Measurements from ENCODE around the gene EXT2. TPM values are rescaled to one million over a fixed set of nuclear protein-coding genes. Genes with fewer than 3 reads are reported as not detected.

EXT2 gene
- total RNA-seq, 1 donor from 2014 or later = 78.6 TPM

DNA sequence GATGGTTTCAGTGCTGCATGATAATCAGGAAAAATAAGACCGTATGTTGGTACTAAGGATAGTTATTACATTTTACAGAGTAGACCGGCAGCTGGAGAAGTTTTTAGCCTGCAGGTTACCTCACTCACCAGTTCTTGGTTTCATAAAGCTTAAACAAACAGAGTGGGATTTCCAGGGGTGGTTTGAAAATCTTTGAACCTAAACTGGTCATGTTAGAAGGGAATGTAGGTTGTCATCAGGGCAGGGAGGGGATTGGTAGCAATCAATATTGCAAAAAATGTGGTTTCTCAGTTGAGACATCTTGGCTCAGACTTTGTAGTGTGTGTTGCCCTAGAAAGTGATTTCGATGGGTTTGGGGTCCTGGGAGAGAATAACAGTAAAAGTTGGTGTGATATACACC is 17.5 kb downstream of the EXT2 start:
- Histone ChIP-seq H3K4me3 (no peak overlapping the region), H3K27ac (no peak overlapping the region), H3K9me3 (no peaks in the 10 kb centered on the region), H3K27me3 (no peaks in the 10 kb centered on the region), H3K4me1 (no peaks in the 10 kb centered on the region), H3K36me3 (peaks cover 0 to 46% of the 10 kb centered on the region in 2 donors)
- intact Hi-C loops (cut with DNase I) = no loop called here
- DNase-seq (ENCODE audit: extremely low spot score in 2 of 2) = no peak
- TF ChIP-seq CTCF (IDR thresholded peaks at IDR 0.05) (no peak), POLR2AphosphoS5 (IDR thresholded peaks at IDR 0.05; ENCODE audit: insufficient read depth in 1 of 2, low read depth in 1 of 2) (no peak), POLR2A (IDR thresholded peaks at IDR 0.05) (no peak)

DNA sequence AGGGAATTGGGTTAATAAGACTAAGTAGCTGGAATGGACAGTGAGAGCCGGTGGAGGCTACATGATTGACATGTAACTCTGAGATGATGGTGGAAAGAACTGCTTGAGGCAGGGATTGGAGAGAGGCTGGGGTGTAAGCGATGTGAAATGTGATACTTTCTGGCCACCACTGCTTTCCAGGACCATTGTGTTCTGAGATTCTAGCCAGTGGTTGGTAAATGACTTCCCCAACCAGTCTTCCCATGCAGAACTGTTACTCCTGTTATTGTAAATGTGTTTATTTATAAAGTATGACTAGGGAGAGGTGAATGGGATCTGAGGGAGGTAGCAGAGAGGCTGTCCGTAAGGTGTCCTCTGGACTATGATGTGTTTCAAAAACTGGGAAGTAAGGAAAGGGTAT is 18.1 kb downstream of the EXT2 start:
- no peak for DNase-seq (ENCODE audit: extremely low spot score in 2 of 2)
- Histone ChIP-seq H3K27ac (no peak overlapping the region), H3K4me3 (no peak overlapping the region), H3K36me3 (peaks cover 0 to 43% of the 10 kb centered on the region in 2 donors), H3K9me3 (no peaks in the 10 kb centered on the region), H3K4me1 (no peaks in the 10 kb centered on the region), H3K27me3 (no peaks in the 10 kb centered on the region)
- intact Hi-C loops (cut with DNase I) = no loop called here
- TF ChIP-seq POLR2A (IDR thresholded peaks at IDR 0.05) = no peak
- TF ChIP-seq CTCF (IDR thresholded peaks at IDR 0.05) = no peak
- TF ChIP-seq POLR2AphosphoS5 (IDR thresholded peaks at IDR 0.05; ENCODE audit: insufficient read depth in 1 of 2, low read depth in 1 of 2) = no peak

DNA sequence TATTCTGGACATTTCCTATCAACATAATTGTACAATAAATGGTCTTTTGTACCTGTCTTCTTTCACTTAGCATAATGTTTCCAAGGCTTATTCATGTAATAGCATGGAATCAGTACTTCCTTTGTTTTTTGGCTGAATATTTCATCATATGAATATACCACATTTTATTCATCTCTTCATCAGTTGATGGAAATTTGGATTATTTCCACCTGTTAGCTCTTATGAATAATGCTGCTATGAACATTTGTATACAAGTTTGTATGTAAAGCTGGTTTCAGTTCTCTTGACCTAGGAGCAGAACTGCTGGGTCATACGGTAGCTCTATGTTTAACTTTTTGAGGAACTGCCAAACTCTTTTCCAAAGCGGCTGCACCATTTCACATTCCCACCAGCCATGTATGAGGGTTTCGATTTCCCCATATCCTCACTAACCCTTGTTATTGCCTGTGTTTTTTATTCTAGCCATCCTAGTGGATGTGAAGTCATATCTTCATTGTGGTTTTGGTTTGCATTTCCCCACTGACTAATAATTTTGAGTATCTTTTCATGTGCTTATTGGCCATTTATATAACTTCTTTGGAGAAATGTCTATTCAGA is 20.9 kb downstream of the EXT2 start:
- H3K4me3 ChIP-seq = no peak overlapping the region
- H3K27me3 ChIP-seq = no peaks in the 10 kb centered on the region
- intact Hi-C loops (cut with DNase I) = no loop called here
- no peak overlapping the region for H3K27ac ChIP-seq
- H3K4me1 ChIP-seq = no peaks in the 10 kb centered on the region
- peaks cover 0 to 28% of the 10 kb centered on the region in 2 donors for H3K36me3 ChIP-seq
- TF ChIP-seq POLR2A (IDR thresholded peaks at IDR 0.05) (no peak), POLR2AphosphoS5 (IDR thresholded peaks at IDR 0.05; ENCODE audit: insufficient read depth in 1 of 2, low read depth in 1 of 2) (no peak), CTCF (IDR thresholded peaks at IDR 0.05) (no peak)
- H3K9me3 ChIP-seq = no peaks in the 10 kb centered on the region
- no peak for DNase-seq (ENCODE audit: extremely low spot score in 2 of 2)

DNA sequence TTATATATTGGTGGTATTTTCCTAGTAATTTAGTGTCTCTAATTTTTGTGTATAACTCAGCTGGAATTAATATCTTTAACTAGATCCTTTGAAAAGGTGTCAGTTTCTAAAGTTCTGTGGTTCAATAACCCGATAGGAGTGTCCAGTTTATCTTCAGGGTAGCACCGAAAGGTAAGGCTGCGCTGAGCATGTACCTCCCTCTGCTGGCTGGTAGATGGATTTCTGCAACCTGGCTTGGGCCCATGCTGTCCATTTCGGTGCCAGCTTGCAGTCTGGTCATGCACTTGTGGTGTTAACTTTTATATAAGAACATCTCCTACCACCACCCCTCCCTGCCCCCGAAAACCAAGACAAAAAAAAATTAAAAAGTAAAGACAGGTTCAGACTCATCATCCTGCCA is 24.7 kb downstream of the EXT2 start:
- no peak for DNase-seq (ENCODE audit: extremely low spot score in 2 of 2)
- Histone ChIP-seq H3K36me3 (peaks cover 0 to 19% of the 10 kb centered on the region in 2 donors), H3K4me1 (no peaks in the 10 kb centered on the region), H3K9me3 (no peaks in the 10 kb centered on the region), H3K4me3 (no peak overlapping the region), H3K27ac (no peak overlapping the region), H3K27me3 (no peaks in the 10 kb centered on the region)
- intact Hi-C loops (cut with DNase I) = no loop called here
- no peak for TF ChIP-seq POLR2A (IDR thresholded peaks at IDR 0.05)
- TF ChIP-seq POLR2AphosphoS5 (IDR thresholded peaks at IDR 0.05; ENCODE audit: insufficient read depth in 1 of 2, low read depth in 1 of 2) = no peak
- TF ChIP-seq CTCF (IDR thresholded peaks at IDR 0.05) = no peak

GRCh38 chr11:44125598-44125997 is 30.1 kb downstream of the EXT2 start:
- H3K27ac ChIP-seq = no peak overlapping the region
- intact Hi-C loops (cut with DNase I) = no loop called here
- H3K9me3 ChIP-seq = no peaks in the 10 kb centered on the region
- TF ChIP-seq POLR2A (IDR thresholded peaks at IDR 0.05) = no peak
- TF ChIP-seq POLR2AphosphoS5 (IDR thresholded peaks at IDR 0.05; ENCODE audit: insufficient read depth in 1 of 2, low read depth in 1 of 2) = no peak
- no peak for TF ChIP-seq CTCF (IDR thresholded peaks at IDR 0.05)
- DNase-seq (ENCODE audit: extremely low spot score in 2 of 2) = no peak
- H3K4me1 ChIP-seq = no peaks in the 10 kb centered on the region
- H3K27me3 ChIP-seq = no peaks in the 10 kb centered on the region
- H3K36me3 ChIP-seq = peaks cover 0 to 56% of the 10 kb centered on the region in 2 donors
- H3K4me3 ChIP-seq = no peak overlapping the region
